Ascending aorta (tissue), 2 donors: ENCODE measurements around the gene ANKS3. TPM values are rescaled to one million over a fixed set of nuclear protein-coding genes. Genes with fewer than 3 reads are reported as not detected.

ENCODE experiments used
- DNase-seq, 2 donors: peaks; one replicate each; pipeline ENCODE4 v3.0.0-alpha.2; 2019; ENCODE audit warnings: low spot score in 2 of 2
- H3K27ac ChIP-seq, 2 donors: fragments of 200-600 bp; sonication (generic); one replicate each; pipeline ENCODE4 v1.5.1; 2016 to 2017; ENCODE audit warnings: mild to moderate bottlenecking in 1 of 2
- H3K27me3 ChIP-seq: fragments of 200-600 bp; sonication (generic); one replicate; pipeline ENCODE4 v1.5.1; 2017
- H3K36me3 ChIP-seq, 2 donors: fragments of 200-600 bp; sonication (generic); one replicate each; pipeline ENCODE4 v1.5.1; 2016
- H3K4me1 ChIP-seq, 2 donors: fragments of 200-600 bp; sonication (generic); one replicate each; pipeline ENCODE4 v1.5.1; 2016 to 2017; ENCODE audit warnings: mild to moderate bottlenecking in 1 of 2
- H3K4me3 ChIP-seq, 2 donors: fragments of 200-600 bp; sonication (generic); one replicate each; pipeline ENCODE4 v1.5.1; 2016 to 2017; ENCODE audit warnings: mild to moderate bottlenecking in 1 of 2
- H3K9me3 ChIP-seq, 2 donors: fragments of 200-600 bp; sonication (generic); one replicate each; pipeline ENCODE4 v1.5.1; 2016
- CTCF ChIP-seq, 3 experiments: fragments of 200-600 bp in 2 of 3; fragments of 450-650 bp in 1 of 3; sonication (generic) in 2 of 3; IDR thresholded peaks; one replicate each; pipeline ENCODE4 v1.5.1; 2016 to 2019; ENCODE audit warnings: antibody characterized with exemption in 3 of 3, mild to moderate bottlenecking in 1 of 3, moderate library complexity in 1 of 3
- intact Hi-C: fragments of 100-400 bp; cut with DNase I; formaldehyde crosslinking; loops from one replicate; pipeline ENCODE4 v1.15.1; 2023
- total RNA-seq: library from RNA; depleted of rRNA; stranded (reverse); fragments of >200 nt; gene quantifications from one replicate; pipeline ENCODE4 v1.1.0, GENCODE V29; 2016

Gene ANKS3
- total RNA-seq, 1 donor from 2014 or later, result 55.9 TPM

- H3K36me3 ChIP-seq, result no peaks in the 10 kb centered on the region
- no peak for TF ChIP-seq CTCF (IDR thresholded peaks at IDR 0.05)
- no peaks in the 10 kb centered on the region for H3K4me1 ChIP-seq
- no peak overlapping the region for H3K27ac ChIP-seq
- no peaks in the 10 kb centered on the region for H3K27me3 ChIP-seq
- intact Hi-C loops, result no loop called here
- H3K9me3 ChIP-seq, result no peaks in the 10 kb centered on the region
- DNase-seq, result no peak
- H3K4me3 ChIP-seq, result no peak overlapping the region
These were observed 42.2 kb upstream of the ANKS3 start for GRCh38 chr16:4776141-4776705.

- no peaks in the 10 kb centered on the region for H3K9me3 ChIP-seq
- no peak for DNase-seq
- no peak overlapping the region for H3K27ac ChIP-seq
- no peaks in the 10 kb centered on the region for H3K27me3 ChIP-seq
- no peaks in the 10 kb centered on the region for H3K36me3 ChIP-seq
- no peaks in the 10 kb centered on the region for H3K4me1 ChIP-seq
- intact Hi-C loops, result no loop called here
- no peak for TF ChIP-seq CTCF (IDR thresholded peaks at IDR 0.05)
- no peak overlapping the region for H3K4me3 ChIP-seq
These were observed 40.9 kb upstream of the ANKS3 start for GRCh38 chr16:4775005-4775404.

DNA sequence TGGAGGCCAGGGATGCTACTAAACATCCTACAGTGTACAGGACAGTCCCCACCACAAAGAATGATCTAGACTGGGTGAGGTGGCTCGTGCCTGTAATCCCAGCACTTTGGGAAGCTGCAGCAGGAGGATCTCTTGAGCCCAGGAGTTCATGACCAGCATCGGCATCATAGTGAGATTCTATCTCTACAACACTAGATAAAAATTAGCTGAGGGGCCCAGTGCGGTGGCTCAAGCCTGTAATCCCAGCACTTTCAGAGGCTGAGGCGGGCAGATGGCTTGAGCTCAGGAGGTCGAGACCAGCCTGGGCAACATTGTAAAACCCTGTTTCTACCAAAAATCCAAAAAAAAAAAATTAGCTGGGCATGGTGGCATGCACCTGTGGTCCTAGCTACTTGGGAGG, 38.3 kb upstream of the ANKS3 start:
- H3K27me3 ChIP-seq, result no peaks in the 10 kb centered on the region
- no peaks in the 10 kb centered on the region for H3K36me3 ChIP-seq
- no peak overlapping the region for H3K27ac ChIP-seq
- no peak overlapping the region for H3K4me3 ChIP-seq
- intact Hi-C loops, result no loop called here
- no peaks in the 10 kb centered on the region for H3K9me3 ChIP-seq
- no peak for DNase-seq
- H3K4me1 ChIP-seq, result peaks cover 7 to 10% of the 10 kb centered on the region in 2 donors
- TF ChIP-seq CTCF (IDR thresholded peaks at IDR 0.05), result no peak

DNA sequence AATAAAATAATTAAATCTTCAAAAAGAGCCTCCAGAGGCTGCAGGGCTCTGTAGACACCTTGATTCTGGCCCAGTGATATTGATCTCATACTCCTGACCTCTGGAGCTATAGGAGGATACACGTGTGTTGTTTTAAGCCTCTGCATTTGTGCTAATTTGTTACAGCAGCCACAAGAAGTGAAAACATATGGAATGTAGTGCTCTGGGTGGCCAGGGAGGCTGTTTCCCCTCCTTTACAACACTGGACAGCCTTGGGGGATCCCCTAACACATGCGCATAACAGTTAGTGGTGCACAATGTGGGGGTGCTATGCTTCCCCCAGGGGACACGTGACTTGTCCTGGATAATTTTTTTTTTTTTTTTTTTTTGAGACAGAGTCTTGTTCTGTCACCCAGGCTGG, 37.6 kb upstream of the ANKS3 start:
- no peak for DNase-seq
- no peaks in the 10 kb centered on the region for H3K36me3 ChIP-seq
- H3K9me3 ChIP-seq, result no peaks in the 10 kb centered on the region
- H3K27me3 ChIP-seq, result no peaks in the 10 kb centered on the region
- H3K4me3 ChIP-seq, result no peak overlapping the region
- H3K4me1 ChIP-seq, result peaks cover 8 to 10% of the 10 kb centered on the region in 2 donors
- intact Hi-C loops, result no loop called here
- no peak overlapping the region for H3K27ac ChIP-seq
- TF ChIP-seq CTCF (IDR thresholded peaks at IDR 0.05), result no peak

DNA sequence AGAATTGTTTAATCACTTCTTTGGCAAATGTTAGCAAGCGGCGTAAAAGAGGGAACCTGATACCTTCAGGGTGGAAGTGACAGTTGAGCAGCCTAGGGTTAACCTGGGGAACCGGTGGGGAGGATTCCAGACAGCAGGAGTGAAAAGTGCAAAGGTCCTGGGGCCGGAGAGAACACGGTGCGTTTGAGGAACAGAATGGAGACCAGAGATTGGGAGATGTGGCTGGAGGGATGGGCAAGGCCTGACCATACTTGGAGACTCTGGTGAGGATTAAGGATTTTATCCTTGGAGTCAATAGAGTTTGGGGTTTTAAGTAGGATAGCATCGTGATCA, 35.2 kb upstream of the ANKS3 start:
- Histone ChIP-seq H3K36me3 (peaks cover 0 to 2% of the 10 kb centered on the region in 2 donors), H3K27me3 (no peaks in the 10 kb centered on the region), H3K9me3 (no peaks in the 10 kb centered on the region), H3K27ac (peak overlapping the region; percentile 77 to 83), H3K4me3 (peak overlapping the region in 1 of 2 donors; percentile 99), H3K4me1 (peaks cover 8 to 23% of the 10 kb centered on the region in 2 donors)
- intact Hi-C loops, result loop anchor here (1.0 to 5.0 kb wide), 3 partner anchors 33 to 328 kb away; partner anchors contain the start of genes EEF2KMT, NUDT16L1 and ROGDI
- DNase-seq, result no peak
- TF ChIP-seq CTCF (IDR thresholded peaks at IDR 0.05), result no peak
